ENCODE measurements around the gene SFTPA2.
"Not testable (repeated sequence)": the region's sequence is repeated elsewhere in the genome, so short reads cannot be mapped to it uniquely, and the experiment has no call there.

The SFTPA2 gene

DNA sequence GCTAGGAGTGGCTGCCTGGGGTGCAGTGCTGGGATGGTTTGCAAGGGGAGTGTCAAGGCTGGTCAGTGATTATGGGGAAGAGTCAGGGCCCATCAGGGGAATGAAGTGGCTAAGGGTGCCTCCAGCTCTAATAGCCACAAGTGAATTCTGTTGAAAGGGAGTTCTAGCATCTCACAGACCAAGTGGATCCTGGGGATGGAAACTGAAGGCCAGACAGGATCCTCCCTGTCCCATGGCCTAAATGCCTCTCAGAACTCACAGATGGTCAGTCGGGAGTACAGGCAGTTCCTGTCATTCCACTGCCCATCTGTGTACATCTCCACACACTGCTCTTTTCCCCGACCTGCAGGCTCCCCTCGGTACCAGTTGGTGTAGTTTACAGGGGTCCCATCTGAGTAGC lies 3.2 kb downstream of the SFTPA2 start:
- not testable (repeated sequence) for DNase-seq

DNA sequence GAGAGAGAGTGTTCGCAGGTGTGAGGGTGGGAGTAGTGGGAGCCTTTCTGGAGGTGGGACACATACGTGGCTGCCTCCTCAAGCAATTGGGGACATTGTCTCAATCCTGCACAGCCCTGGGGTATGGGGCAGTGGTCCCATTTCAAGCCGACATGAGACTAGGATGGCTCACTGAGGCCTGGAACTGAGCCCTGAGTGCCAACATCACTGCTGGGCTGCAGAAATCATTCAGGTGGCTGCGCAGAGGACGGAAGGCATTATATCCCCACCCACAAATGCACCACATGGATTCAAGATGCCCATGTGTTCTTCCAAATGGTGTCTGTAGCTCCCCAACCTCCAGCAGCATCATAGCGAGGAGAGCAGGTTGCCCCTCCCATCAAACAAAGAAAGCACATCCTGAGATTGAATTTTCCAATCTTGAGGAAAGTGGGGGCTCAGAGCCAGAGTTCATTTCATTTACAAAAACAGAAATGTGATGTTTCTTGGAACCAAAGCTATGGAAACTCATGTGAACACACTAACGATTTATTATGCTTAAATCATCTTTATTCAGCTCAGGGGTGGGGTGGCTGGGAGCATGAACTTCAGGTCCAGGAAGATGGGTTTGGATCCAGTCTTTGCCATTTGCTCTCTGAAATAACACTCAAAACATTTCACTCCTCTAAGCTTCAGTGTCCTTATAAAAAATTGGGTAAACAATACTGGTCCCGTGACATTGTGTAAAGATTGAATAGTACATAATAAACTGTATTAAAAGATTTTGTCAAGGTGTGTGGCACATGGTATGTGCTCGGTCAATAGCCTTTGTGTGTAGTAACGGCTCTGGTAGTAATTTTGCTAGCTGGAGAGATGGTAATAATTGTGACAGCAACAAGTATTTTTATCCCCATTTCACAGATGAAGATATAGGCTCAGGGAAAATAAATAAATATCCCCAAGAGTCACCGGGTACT lies 4.6 kb downstream of the SFTPA2 start:
- DNase-seq: no peak

DNA sequence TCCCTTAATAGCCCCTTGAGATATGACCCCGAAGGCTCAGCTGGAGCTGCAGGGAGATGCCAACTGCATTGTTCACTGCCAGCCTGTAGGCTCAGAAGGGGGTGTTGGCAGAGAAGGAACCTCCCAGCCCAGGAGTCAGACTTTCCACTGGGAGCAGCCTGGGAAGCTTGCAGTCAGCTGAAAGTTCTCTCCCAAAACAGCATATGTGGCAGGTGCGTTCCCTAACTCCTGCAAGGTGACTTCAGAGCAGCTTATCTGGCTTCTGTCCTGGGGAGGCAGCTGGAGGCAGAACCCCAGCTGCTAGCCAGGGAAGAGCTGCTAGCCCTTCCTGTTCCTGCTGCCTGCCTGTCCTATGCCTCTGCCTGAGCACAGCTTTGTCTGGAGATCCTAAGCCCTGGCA lies 8.1 kb downstream of the SFTPA2 start:
- DNase-seq: no peak

DNA sequence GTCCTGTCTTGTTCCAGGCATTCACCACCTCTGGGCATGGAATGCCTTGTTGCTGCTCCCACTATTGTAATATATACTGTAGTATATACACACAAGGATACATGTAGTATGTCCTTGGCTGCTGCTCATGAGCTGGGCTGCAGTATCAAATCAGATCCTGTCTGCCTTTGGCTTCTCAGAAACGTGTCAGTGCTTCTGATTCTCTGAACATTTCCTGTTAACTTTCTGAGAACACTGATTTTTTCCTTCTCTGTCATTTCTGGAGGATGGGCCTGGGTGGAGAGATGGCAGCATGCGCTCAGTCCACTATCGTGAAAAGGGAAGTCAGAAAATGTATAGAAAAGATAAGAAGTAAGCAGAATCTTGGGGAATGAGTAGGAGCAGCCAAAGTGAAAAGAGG lies 12.2 kb downstream of the SFTPA2 start:
- DNase-seq: no peak

DNA sequence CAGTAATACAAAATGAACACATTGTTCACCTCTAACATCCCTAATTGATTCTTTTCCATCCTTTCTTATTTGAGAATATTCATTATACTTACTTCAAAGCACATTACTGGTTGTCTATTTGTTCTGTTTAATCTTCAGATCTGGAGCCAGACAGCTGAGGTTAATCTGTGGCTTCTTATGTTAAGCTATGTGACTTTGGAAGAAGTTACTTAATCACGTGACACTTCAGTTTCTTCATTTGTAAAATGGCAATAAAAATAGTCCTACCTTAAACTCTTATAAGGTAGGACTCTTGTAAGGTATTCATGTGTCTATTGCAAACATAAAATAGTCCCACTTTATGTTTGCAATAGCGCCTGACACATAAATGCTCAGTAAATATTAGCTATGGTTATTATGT lies 13.1 kb downstream of the SFTPA2 start:
- DNase-seq: not testable (repeated sequence)

DNA sequence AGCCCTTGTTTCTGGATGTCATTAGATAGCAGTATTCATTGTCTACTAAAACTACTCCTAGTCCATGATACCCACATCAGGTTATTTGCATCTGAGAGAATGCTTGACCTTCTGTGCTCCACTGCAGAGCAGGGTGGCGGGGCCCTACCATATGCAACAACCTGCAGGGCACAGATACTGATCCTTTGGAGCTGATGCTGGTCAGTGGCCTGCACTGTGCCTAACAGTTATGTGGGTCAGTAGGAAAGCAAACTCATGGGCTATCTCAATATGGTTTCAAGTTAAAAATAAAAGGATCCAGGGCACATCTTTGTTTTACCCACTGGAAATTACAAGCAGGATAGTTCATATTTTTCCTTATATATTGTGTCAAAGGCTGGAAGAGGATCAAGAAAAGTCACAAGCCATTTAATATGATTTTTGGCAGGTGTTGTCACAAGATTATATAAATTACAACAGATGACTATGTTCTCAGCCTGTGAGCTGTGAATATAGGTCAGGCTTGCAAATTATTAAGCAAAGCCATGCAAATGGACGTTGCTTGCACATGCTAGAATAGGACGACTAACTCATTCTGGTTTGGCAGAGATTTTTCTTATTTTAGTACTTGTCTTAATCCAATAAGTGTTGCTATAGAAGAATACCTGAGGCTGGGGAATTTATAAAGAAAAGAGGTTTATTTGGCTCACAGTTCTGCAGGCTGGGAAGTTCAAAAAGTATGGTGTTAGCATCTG lies 15.1 kb downstream of the SFTPA2 start:
- DNase-seq: not testable (repeated sequence)

DNA sequence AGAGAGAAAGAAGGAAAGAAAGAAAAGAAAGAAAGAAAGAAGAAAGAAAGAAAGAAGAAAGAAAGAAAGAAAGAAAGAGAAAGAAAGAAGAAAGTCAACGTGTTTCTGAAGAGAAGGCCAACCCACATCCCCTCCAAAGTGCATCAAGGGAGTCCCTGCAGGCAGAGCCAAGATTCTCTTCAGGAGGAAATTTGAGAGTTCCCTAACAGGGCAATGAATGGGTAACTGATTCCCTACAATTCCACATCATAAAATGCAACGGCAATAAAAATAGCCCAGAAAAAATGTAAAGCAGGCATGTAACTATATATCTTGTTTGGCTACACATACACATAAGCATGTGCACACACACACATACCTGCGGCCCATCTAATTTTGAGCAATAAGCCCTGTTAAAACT lies 15.8 kb downstream of the SFTPA2 start:
- DNase-seq: not testable (repeated sequence)

DNA sequence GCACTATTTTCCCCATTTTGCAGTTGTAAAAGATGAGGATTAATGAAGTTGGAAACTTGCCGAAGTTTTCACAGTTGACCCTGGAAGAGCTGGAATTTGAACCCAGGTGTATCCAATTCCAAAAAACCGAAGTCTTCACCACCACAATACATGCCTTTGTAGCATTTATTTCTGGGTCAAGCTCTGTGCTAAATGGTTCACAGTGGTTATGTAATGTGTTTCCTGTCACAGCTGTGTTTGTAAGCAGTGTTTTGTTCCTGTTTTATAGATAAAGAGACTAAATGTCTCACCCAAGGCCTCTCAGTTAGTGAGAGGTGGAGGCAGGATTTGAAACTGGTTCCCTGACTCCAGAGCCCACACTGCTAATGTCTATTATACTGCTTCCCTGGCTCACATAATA lies 17.6 kb downstream of the SFTPA2 start:
- no peak for DNase-seq

DNA sequence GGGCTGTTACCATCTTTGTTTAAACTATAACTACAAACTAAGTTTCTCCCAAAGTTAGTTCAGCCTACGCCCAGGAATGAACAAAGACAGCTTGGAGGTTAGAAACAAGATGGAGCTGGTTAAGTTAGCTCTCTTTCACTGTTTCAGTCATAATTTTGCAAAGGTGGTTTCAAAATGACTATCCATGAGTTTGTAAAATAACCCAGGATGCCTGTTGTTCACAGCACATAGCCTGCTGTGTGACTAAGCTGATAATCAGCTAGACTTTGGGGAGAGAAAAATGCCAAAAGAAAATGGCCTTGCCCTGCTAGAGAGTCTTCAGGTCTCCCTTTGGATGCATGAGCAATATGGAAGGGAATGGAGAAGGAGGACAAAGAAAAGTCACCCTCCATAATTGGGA lies 19.3 kb downstream of the SFTPA2 start:
- not testable (repeated sequence) for DNase-seq

DNA sequence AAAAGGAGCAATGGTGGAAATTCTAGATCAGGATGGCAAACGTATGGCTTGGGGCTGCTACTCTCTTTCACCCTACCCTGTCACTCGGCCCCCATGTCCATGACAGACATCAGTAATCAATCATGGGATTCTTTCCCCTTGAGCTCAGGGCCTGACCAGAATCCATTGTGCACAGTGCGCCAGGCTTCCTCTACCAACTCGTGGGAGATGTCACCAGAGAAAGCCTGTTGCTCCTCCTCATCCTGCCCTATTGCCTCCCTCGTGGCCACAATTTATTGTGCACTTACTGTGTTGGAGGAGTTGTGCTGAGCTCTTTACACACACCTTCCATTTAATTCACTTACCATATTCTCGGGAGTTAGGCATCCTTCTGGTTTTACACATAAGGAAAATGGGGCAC lies 21.9 kb downstream of the SFTPA2 start:
- not testable (repeated sequence) for DNase-seq

DNA sequence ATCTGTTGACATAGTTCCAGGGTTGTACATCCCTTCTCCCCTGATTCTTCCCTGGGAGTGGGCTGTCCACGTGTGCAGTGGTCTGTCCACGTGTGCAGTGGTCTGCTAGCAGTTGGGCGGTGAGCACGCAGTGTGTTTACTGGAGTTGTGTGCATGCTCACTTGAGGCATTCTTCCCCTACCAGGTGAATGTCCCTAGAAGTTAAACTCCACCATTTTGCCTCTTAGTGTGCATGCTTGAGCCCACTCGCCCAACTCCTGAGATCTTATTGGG lies 26.4 kb downstream of the SFTPA2 start:
- DNase-seq: not testable (repeated sequence)

DNA sequence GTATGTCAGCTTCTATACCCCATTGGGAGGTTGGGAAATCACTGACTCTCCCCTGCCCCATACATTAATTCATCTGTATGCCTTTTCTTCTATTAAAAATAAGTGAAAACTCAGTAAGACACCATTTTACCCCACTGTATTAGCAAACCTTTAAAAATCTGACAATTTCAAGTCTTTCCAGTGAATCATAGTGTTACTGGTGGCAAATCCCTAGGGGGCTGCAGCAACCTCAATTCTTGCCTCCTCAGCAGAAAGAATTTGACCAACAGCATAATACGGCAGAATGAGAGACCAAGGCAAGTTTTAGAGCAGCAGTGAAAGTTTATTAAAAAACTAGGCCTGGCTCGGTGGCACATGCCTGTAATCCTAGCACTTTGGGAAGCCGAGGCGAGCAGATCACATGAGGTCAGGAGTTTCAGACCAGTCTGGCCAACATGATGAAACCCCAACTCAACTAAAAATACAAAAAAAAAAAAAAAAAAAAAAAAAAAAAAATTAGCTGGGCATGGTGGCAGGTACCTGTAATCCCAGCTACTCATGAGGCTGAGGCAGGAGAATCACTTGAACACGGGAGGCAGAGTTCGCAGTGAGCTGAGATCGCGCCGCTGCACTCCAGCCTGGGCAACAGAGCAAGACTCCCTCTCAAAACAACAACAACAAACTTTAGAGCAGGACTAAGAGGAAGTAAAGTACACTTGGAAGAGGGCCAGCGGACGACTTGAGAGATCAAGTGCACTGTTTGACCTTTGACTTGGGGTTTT lies 26.9 kb downstream of the SFTPA2 start:
- not testable (repeated sequence) for DNase-seq

DNA sequence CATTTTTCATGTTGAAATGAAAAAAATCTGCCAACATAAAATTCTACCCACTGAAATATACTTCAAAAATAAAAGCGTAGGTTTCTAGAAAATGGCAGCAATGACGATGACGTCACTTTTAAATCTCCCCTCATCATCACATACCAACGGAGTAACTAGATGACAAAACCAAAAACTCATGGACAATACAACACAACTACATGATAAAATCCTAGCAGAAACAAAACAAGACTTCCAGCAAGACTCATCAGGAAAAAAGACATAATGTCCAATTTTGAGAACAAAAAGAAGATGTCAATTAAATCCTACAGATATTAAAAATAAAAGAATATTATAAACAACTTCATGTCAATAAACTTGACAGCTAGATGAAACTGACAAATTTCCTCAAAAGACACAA lies 31.9 kb downstream of the SFTPA2 start:
- DNase-seq: not testable (repeated sequence)

DNA sequence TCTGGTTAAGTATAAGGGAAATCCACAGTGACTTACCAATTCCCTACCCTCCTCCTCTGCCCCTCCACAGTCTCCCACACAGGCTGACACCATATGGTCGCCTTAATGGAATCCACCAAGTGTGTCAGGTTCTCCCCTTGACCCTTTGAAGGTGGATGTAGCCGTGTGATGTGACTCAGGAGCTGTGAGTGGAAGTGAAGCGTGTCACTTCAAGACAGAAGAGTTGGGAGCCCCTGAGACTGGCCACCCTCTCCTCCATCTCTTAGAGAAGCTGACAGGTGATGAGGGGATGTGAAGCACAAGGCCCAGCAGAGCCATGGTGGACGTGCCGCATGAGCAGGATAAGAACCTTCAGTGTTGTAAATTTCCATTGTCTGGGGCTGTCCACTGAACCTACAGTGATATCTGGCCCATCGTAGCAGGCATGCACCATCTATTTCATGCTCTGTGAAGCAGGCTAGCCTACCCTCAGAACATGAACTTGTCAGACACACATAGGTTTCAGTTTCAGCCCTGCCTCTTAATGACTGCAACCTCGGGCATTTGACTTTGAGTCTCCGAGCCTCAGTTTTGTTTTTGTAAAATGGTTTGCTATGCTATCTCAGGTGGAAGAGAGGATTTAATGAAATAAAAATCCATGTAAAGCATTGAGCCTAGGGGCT lies 35.0 kb downstream of the SFTPA2 start:
- DNase-seq: not testable (repeated sequence)

DNA sequence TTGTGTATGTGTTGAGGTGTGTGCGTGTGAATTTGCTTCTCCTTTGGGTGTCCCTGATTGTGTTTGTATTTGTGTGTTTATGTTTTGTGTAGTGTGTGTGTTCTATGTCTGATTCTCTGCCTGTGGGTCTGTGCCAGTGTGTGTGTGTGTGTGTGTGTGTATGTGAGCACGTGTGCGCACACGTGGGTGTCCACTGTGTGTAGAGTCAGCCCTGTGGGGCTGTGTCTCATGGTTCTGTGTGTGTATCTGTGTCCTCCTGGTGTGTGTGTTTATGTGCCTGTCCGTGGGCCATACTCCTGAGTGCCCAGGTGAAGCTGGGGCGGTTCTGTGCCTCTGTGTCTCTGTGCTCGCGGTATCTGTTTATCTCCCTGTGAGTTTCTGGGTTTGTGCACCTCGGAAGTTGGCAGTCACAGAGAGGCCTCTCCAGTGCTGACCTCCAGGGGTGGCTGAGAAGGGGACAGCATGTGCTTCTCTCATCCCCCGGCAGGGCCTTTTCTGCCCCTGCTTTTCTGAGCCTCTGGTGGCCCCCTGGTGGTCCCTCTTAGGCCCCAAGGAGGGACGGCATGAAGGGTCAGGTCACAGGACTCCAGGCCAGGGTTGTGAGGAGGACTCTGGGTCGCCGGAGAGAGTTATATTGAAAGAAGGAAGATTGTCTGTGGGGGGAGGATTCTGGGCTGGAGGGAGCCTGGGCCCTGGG lies 36.9 kb downstream of the SFTPA2 start:
- not testable (repeated sequence) for DNase-seq

DNA sequence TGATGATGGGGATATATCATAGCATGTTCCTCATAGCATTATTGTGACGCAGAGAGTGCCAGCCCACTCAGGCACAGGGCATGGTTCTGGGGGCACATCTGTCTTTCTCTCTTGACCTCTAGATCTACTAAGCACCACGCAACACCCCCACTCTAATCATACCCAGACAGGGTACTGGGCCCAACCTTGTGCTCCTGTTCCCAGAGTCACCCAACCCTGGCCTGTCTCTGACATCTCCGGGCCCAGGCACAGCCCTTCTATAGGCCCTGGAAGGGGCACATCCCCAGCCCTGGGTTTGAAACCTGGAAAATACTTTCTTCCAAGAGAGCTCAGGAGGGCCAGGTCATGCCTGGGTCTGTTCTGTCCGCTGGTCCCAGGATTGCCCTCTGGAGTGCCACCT lies 37.7 kb downstream of the SFTPA2 start:
- DNase-seq: not testable (repeated sequence)

DNA sequence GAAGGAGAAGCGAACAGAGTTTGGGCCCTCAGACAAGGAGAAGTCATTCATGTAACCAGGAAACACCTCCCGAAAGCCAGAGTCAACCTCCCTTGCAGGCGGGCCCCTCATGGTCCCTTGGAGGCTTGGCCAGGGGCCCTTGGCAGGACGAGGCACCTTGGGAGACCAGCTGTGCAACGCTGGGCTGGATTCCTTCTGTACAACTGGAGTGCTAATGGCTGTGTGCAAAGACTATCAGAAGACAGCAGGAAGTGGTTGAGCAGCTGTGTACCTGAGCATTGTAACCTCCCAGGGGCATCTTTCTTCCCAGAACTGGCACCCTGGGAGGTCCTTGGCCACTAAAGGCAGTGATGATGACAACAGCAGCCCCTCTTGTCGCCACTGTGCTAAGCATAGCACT lies 38.5 kb downstream of the SFTPA2 start:
- DNase-seq: not testable (repeated sequence)

DNA sequence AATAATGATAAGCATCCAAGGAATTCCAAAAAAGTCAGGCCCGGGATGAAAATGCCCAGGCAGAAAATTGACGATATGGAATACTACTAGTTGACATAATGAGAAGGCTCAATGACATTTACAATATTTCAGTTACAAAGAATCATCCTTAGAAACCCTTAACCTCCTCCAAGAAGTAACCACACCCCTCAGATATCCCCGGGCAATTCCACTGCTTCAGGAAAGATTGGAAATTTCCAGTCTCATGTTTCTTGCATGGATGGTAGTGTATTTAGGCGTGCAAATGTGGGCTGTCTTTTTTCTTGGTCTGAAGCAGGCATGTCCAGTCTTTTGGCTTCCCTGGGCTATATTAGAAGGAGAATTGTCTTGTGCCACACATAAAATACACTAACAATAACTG lies 42.6 kb downstream of the SFTPA2 start:
- not testable (repeated sequence) for DNase-seq

DNA sequence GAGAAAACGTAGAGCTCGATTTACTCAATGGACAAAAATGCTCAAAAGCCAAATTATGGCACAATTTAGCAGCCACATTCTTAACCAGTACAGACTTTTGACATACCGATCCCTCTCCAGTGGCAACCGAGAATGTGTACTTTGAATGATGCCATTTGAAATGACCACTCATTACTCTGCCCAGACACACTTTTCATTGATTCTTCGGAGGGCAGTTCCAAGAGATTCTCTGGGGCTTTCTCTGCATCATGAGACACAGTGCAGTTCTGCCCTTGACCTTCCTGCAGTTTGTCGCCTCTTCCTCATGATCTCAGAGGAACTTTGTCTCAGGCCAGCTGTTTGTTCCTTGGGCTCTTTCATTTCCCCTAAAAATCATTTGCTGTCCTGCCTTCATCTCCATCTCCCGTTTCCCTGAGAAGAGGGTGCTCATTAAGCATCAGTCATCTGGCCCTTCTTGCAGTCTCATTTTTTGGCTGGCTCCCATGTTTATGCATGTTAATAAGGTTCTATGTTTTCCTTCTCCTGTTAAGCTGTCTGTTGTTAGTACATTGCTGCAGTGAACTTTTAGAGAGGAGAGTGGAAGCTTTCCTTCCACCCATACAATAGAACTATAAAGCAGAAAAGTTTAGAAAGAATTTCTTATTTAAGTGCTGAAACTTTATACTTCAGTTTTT lies 43.5 kb downstream of the SFTPA2 start:
- not testable (repeated sequence) for DNase-seq

DNA sequence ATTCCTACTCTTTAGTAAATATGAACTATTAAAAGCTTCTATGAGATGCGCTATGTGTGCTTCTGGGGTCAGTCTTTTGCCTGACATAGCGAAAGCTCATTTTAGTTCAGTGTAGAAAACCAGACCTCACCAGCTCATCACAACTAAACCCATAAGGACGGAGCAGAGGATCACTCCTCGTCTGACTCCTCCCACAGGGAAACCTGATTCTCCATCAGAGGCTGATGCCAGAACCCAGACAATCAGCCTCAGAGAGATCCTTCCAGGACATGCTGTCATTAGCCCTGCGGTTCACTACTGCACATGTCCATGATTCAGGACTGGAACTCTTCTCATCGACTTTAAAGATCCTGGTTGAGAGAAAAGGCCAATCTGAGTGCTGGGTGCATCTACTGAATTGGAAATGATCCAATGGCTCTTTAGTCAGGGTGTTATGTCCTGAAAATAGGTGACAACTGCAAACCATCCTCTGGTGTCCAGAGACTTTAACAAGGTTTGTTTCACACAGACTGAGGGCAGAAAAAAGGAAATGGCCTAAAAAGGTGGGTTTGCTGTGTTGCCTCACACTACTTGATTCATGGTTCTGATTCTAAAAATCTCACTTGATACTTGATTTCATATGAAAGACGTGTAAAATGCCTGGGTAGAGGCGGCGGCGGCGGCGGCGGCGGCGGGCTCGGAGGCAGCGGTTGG lies 48.2 kb downstream of the SFTPA2 start, which contains the start of gene EIF5AL1:
Gene EIF5AL1 (plus strand): TSS at position 643 of the 693 bp plus-strand sequence. CDS start 117 bp downstream, outside the sequence.
- DNase-seq: not testable (repeated sequence)
